CD4-positive, CD25-positive, alpha-beta regulatory T cell (primary cell): Measurements from ENCODE around the gene PLXDC2. TPM values are rescaled to one million over a fixed set of nuclear protein-coding genes. Genes with fewer than 3 reads are reported as not detected.

Experiments used
- ATAC-seq, 2 donors: fragments of 150-1000 bp; cut with Tn5 transposase; one replicate each; pipeline ENCODE4 v1.10.0; 2021; ENCODE audit warnings: low read depth in 2 of 2, moderate number of reproducible peaks in 2 of 2, moderate library complexity in 1 of 2
- DNase-seq, 3 donors: peaks; one replicate each; pipeline versions ENCODE4 v3.0.0 to v3.0.0-alpha.2; 2012 to 2022; ENCODE audit warnings: mixed read lengths in 1 of 3
- H3K27ac ChIP-seq: one replicate; pipeline ENCODE4 v1.7.0; 2013; ENCODE audit warnings: mild to moderate bottlenecking, low read length; ENCODE audit not compliant: insufficient read depth, poor library complexity, severe bottlenecking
- H3K27me3 ChIP-seq: one replicate; pipeline ENCODE4 v1.7.0; 2013; ENCODE audit warnings: low read length; ENCODE audit not compliant: control insufficient read depth, insufficient read depth
- H3K36me3 ChIP-seq: one replicate; pipeline ENCODE4 v1.7.0; 2013; ENCODE audit warnings: mild to moderate bottlenecking, low read length, moderate library complexity; ENCODE audit not compliant: control insufficient read depth, insufficient read depth
- H3K4me1 ChIP-seq: 2 replicates; pipeline ENCODE4 v1.7.0; 2013; ENCODE audit warnings: mild to moderate bottlenecking, low read length; ENCODE audit not compliant: insufficient read depth, control insufficient read depth, poor library complexity, severe bottlenecking
- H3K4me3 ChIP-seq: one replicate; pipeline ENCODE4 v1.7.0; 2013; ENCODE audit warnings: low read depth, mild to moderate bottlenecking, low read length, moderate library complexity
- H3K9me3 ChIP-seq, 2 experiments: 1 replicate in 1 of 2; 2 replicates in 1 of 2; pipeline ENCODE4 v1.7.0; 2013; ENCODE audit warnings: low read length in 2 of 2, mild to moderate bottlenecking in 1 of 2, moderate library complexity in 1 of 2; ENCODE audit not compliant: control insufficient read depth in 2 of 2
- H3K27ac Mint-ChIP-seq, 3 donors: one replicate each; pipeline ENCODE4 v1.8.0; 2020 to 2022; ENCODE audit warnings: mild to moderate bottlenecking in 3 of 3, mixed read lengths in 3 of 3, moderate library complexity in 2 of 3
- H3K27me3 Mint-ChIP-seq: one replicate; pipeline ENCODE4 v1.8.0; 2022; ENCODE audit warnings: mild to moderate bottlenecking, mixed read lengths
- H3K36me3 Mint-ChIP-seq: one replicate; pipeline ENCODE4 v1.8.0; 2020; ENCODE audit warnings: mixed read lengths
- H3K4me1 Mint-ChIP-seq, 4 donors: one replicate each; pipeline ENCODE4 v1.8.0; 2020 to 2022; ENCODE audit warnings: mixed read lengths in 4 of 4, mild to moderate bottlenecking in 1 of 4
- H3K4me3 Mint-ChIP-seq, 4 donors: one replicate each; pipeline ENCODE4 v1.8.0; 2020 to 2022; ENCODE audit warnings: mild to moderate bottlenecking in 4 of 4, mixed read lengths in 4 of 4, moderate library complexity in 3 of 4
- H3K9me3 Mint-ChIP-seq, 7 donors: one replicate each; pipeline ENCODE4 v1.8.0; 2020 to 2022; ENCODE audit warnings: mixed read lengths in 7 of 7, mild to moderate bottlenecking in 3 of 7, moderate library complexity in 2 of 7
- polyA plus RNA-seq, 4 donors: library from polyadenylated mRNA; unstranded; fragments of 300-500 nt; fragmentation: Illumina TruSeq; gene quantifications; one replicate each; pipeline ENCODE4 v1.2.3, GENCODE V29; 2021
- total RNA-seq: library from RNA; stranded (reverse); gene quantifications from one replicate; pipeline ENCODE4 v1.2.3, GENCODE V29; 2022

Gene PLXDC2
- total and polyA plus RNA-seq, 5 donors from 2014 or later: 0.03 to 1.8 (median 0.10) TPM; not detected in 2

DNA sequence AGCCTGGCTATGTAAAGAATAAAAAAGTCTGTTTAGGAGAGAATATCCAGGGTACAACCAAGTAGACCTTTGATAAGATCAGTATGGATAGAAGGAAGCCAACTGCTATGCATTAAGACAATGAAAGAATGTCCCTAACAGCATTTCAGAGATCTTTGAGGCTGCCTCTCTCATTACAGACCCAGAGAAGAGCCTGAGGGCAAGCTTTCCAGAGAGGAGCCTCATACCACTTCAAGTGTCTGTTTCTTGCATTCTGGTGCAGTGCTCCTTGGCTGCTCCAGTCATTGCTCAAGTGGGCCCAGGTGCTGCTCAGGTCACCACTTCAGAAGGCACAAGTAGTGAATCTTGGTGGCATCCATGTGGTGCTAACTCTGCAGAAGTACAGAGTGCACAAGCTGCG, 514.0 kb downstream of the PLXDC2 start:
- no peaks in the 10 kb centered on the region for H3K27me3 Mint-ChIP-seq
- no peak overlapping the region for H3K4me3 ChIP-seq
- peaks cover 2 to 35% (median 7%) of the 10 kb centered on the region in 7 donors for H3K9me3 Mint-ChIP-seq
- H3K4me1 Mint-ChIP-seq: no peaks in the 10 kb centered on the region
- no peak overlapping the region for H3K27ac Mint-ChIP-seq
- H3K9me3 ChIP-seq: peaks cover 0 to 5% of the 10 kb centered on the region in 2 experiments
- no peaks in the 10 kb centered on the region for H3K27me3 ChIP-seq
- H3K36me3 ChIP-seq: no peaks in the 10 kb centered on the region
- H3K27ac ChIP-seq: no peak overlapping the region
- ATAC-seq: no peak
- H3K4me1 ChIP-seq: no peaks in the 10 kb centered on the region
- no peak overlapping the region for H3K4me3 Mint-ChIP-seq
- DNase-seq: no peak
- H3K36me3 Mint-ChIP-seq: no peaks in the 10 kb centered on the region

GRCh38 chr10:20334559-20334958, 518.3 kb downstream of the PLXDC2 start:
- Histone ChIP-seq H3K27me3 (no peaks in the 10 kb centered on the region), H3K4me3 (no peak overlapping the region), H3K27ac (no peak overlapping the region), H3K36me3 (no peaks in the 10 kb centered on the region), H3K4me1 (no peaks in the 10 kb centered on the region), H3K9me3 (no peaks in the 10 kb centered on the region)
- ATAC-seq (no peak), DNase-seq (no peak)
- Mint-ChIP-seq H3K27ac (no peak overlapping the region), H3K9me3 (peaks cover 2 to 26% (median 9%) of the 10 kb centered on the region in 7 donors), H3K27me3 (no peaks in the 10 kb centered on the region), H3K36me3 (no peaks in the 10 kb centered on the region), H3K4me3 (no peak overlapping the region), H3K4me1 (no peaks in the 10 kb centered on the region)
